HG03520 (cell line): Measurements from ENCODE around the gene N4BP2L1.
"Not testable (repeated sequence)": the region's sequence is repeated elsewhere in the genome, so short reads cannot be mapped to it uniquely, and the experiment has no call there.

Source experiments
- ATAC-seq: cut with Tn5 transposase; IDR thresholded peaks from one replicate; pipeline ENCODE4 v1.9.1; 2021; ENCODE audit warnings: mild to moderate bottlenecking, moderate library complexity; ENCODE audit not compliant: unreplicated experiment

N4BP2L1 gene

DNA sequence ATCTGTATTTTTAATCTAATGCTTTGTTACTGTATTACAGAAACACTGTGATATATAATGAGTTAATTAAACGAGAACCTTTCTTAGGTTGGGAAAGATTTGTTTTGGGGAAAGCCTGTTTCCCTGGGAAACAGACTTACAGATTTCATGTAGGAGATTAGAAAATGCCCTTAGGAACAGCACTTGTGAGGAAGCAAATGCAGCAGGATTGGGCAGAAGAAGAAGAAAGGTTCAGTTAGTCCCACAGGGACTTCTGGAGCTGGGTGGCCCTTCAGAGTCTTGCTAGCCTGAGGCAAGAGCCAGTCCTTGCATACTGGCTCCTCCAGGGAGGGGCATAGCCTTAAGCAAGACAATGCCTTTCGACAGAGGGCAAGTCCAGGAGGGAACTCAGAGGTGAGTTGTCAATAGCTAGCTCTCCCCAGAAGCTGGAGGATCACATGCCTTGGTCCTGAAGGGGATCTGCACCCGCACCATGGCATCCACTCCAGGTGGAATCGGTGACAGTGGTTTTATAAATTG lies 36.8 kb downstream of the N4BP2L1 start:
- ATAC-seq = no peak

- ATAC-seq = no peak
Observed at GRCh38 chr13:32390484-32390883, 37.4 kb downstream of the N4BP2L1 start.

- no peak for ATAC-seq
Observed at GRCh38 chr13:32390048-32390447, 37.9 kb downstream of the N4BP2L1 start.

GRCh38 chr13:32385410-32385809 lies 42.5 kb downstream of the N4BP2L1 start:
- no peak for ATAC-seq

- no peak for ATAC-seq
Observed at GRCh38 chr13:32384702-32385101, 43.2 kb downstream of the N4BP2L1 start.

DNA sequence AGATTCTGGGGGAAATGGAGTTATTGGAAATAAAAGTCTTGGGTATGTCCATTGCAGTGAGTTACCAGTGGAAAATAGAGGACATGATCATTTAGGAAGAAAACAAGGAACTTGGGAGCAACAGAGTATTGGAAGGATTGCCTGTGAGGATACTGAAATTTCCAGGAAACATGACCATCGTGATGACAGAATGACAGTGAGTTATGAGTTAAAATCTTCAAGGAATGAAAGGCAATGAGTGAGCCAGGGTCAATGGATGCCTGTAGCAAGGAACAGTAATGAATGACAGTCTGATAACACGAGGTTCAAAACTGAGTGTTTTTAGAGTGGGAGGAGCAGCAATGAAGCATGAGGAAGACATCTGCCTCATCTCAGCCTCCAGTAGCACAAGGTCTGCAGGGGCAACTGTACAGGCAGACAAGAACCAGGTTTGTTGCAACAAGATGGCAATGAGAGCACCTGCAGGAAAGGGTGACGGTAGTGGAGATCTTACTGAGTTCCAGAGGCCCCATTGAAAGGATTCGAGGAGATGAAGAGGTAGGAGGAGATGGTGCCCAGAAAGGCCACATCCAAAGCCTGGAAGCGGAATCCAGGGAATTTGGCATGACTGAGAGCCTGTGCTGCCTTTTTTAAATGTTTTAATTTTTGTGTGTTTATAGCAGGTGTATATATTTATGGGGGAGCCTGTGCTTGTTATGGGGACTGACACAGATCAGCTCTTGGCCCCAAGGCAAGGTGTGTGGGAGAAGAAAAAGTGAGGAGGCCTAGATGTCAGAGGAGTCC lies 43.9 kb downstream of the N4BP2L1 start:
- no peak for ATAC-seq

DNA sequence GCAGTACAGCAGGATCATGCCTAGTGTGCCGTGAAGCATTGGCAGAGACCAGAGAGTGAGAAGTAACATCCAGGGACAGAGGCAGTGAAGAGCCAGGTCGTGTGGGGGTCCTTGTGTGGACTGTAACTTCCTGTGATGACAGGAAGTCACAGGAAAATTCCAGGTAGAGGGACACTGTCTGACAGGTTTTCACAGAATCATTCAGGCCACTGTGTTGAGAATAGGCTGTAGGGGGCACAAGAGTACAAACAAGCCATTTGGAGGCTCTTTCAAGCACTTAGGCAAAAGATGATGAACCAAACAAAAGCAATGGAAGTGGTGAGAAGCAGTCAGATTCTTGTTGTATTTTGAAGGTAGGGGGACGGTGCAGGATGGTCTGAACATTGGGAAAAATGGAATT lies 46.4 kb downstream of the N4BP2L1 start:
- ATAC-seq = no peak

DNA sequence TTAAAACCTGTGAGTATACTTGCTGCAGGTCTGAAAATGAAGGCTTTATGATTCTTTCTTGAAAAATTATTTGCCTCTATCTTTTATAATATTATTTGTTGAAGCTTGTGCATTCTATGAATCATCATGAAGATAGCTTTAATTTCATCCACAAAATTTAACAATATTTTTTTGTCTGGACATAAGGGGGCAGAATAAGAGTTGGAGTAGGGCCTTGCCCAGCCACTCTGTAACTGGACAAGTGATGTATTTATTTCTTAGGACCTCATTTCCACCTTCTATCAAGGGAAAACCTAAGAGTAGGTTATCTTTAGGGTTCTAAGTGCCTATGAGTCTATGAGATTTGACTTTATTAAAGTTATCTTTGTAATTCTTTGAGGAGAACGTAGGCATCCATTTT lies 49.9 kb downstream of the N4BP2L1 start:
- ATAC-seq = no peak

DNA sequence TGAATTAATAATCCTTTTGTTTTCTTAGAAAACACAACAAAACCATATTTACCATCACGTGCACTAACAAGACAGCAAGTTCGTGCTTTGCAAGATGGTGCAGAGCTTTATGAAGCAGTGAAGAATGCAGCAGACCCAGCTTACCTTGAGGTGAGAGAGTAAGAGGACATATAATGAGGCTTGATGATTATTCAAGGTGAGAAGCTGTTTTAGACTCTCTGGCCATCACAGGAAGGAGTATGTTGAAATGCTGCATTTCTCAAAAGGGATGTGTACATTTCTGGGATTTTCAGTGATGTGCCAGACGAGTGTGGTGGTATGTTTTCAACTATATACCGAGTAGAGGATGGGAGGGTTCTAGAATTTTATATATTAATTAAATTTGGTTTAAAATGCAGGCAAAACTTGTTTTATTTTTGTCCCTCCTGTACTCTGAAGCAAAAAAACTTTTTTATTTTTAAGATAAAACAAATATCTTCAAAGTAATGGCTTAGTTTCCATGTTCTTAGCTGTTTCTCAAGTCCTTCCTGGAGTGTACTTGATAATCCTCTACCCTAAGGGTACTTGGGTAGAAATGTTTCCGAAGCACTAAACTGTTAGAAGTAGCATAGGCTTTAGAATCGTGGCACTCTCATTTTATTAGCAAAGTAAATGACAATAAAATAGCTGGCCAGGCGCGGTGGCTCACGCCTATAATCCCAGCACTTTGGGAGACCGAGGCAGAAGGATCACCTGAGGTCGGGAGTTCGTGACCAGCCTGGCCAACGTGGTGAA lies 51.1 kb downstream of the N4BP2L1 start:
- no peak for ATAC-seq

- ATAC-seq = no peak
Observed at GRCh38 chr13:32370805-32371204, 57.1 kb downstream of the N4BP2L1 start.

GRCh38 chr13:32362574-32362973 lies 65.4 kb downstream of the N4BP2L1 start:
- ATAC-seq = no peak

GRCh38 chr13:32355935-32356334 lies 72.0 kb downstream of the N4BP2L1 start:
- ATAC-seq = not testable (repeated sequence)

- no peak for ATAC-seq
Observed at GRCh38 chr13:32354040-32354439, 73.9 kb downstream of the N4BP2L1 start.

- not testable (repeated sequence) for ATAC-seq
Observed at GRCh38 chr13:32350839-32351441, 77.0 kb downstream of the N4BP2L1 start.
